Measurements from ENCODE around the gene NKD1.

Gene NKD1

GRCh38 chr16:50602531-50603205 is 54.5 kb downstream of the NKD1 start:
- DNase-seq: no peak

GRCh38 chr16:50603206-50604064 is 55.2 kb downstream of the NKD1 start:
- no peak for DNase-seq

DNA sequence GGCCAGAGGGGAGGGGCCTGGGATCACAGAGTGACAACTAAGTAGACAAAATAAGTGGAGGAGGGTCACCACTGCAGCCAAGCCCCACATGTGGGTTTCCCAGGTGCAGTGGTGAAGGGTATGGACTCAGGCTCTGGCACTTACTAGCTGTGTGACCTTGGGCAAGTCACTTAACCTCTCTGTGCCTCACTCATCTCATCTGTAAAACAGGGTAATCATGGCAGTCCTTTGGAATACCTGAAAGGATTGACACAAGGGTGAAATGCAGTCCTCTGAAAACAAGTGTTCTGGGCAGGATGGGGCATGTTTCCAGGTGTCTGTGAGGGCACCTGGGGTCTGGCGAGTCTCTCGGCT is 55.8 kb downstream of the NKD1 start:
- no peak for DNase-seq

GRCh38 chr16:50604610-50605009 is 56.4 kb downstream of the NKD1 start:
- no peak for DNase-seq

- no peak for DNase-seq
These were observed 57.7 kb downstream of the NKD1 start for GRCh38 chr16:50605733-50606430.

- DNase-seq: no peak
These were observed 58.3 kb downstream of the NKD1 start for GRCh38 chr16:50606431-50607050.

- DNase-seq: no peak
These were observed 58.8 kb downstream of the NKD1 start for GRCh38 chr16:50607051-50607431.

DNA sequence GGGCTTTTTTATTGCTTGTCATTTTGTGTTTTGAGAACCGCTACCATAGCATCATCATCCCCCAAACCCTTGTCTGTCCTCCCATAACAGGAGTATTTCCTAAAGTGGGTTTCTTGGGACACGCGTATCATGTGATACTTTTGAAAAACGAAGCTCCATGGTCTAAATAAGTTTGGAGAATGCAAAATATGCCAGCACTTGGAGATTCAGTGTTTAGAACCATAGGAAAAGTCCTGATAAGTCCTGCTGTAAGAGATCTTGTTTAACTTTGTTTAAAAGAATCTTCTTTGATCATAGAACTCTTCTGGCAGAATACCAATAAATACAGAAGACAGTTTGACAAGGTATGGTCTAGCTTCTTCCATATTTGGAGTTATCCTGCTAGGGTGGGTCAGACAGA is 59.3 kb downstream of the NKD1 start:
- DNase-seq: no peak

DNA sequence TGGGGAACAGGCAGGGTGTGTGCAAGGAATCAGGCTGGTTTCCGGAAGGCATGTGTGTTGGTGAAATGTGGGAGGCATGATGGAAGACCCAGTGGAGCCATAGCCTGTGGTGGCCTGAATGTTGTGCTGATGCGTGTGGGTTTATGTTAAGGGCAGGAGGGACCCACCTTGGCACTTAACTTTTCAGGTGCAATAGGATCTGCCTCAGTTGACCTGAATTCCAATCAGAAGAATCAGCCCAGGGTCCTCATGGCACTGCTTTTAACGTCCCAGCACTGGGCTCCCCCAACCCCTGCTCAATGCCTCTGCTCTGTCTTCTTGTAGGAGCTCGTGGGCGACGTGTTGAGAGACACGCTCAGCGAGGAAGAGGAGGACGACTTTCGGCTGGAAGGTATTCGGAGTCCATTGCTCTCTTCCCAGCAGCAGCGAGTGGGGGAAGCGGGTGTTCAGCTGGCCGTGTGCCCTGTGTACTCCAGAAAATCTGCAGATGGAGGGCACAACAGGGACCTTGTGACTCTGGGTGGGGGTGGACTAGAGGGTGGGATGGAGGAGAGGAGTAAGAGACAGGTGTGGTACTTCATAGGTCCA is 59.9 kb downstream of the NKD1 start:
- DNase-seq: no peak

DNA sequence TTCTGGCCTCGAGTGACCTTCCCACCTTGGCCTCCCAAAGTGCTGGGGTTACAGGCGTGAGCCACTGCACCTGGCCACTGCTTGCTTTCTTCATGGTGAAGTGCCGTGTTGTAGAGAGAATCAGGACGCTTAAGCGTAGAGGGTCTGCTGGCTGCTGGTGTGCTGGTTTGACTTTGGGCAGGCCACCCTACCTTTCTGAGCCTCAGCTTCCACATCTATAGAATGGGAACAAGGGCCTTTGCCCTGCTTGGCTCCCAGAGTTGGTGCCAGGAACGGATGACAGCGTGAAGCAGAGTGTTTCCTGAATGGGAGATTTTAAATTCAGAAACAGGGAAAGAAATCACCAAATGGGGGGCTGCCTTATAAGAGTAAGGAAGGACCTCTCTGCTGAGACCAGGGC is 60.9 kb downstream of the NKD1 start:
- no peak for DNase-seq

- DNase-seq: no peak
These were observed 61.3 kb downstream of the NKD1 start for GRCh38 chr16:50609471-50609870.

DNA sequence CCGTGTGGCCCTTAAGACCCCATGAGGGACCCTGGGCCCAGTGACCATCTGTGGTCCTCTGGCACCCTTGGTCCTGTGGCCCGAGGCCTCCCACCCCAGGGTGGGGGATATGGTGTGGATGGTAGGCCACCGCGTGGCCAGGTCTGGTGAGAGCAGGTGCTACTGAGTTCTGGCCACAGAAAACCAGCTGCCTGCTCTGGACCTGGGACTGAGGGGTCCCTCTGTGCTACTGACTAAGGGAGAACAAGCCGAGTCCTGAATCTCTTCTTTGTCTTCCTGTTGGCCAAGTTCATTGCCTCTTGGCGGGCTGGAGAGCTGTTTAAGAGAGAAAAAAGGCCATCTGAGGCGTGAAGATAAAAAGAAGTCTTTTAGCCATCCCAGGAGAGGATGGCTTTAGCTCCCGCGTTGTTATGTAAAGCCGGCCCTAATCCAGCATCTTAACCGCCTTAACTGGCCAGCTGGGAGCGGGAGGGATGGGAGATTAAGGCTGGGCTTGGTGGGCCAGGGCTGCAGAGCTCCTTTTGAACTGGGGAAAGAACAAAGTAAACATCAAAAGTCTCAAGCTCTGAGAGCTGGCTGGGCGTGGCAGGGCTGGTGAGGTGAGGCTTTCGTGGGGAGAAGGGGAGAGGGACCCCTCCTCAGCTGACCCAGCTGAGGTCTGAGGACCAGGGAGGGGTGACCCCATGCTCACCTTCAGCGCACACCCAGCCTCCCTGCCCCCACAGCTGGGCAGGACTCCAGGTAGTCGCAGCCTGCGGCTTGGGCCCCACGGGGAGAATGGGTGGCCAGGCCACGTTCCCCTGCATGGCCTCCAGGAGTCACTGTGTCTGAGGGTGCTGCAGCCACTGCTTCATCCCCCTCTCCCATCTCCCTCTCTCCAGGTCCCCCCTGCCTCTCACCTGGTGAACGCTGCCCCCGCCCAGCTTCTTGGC is 62.4 kb downstream of the NKD1 start:
- no peak for DNase-seq

GRCh38 chr16:50611332-50611934 is 63.2 kb downstream of the NKD1 start:
- DNase-seq: no peak

DNA sequence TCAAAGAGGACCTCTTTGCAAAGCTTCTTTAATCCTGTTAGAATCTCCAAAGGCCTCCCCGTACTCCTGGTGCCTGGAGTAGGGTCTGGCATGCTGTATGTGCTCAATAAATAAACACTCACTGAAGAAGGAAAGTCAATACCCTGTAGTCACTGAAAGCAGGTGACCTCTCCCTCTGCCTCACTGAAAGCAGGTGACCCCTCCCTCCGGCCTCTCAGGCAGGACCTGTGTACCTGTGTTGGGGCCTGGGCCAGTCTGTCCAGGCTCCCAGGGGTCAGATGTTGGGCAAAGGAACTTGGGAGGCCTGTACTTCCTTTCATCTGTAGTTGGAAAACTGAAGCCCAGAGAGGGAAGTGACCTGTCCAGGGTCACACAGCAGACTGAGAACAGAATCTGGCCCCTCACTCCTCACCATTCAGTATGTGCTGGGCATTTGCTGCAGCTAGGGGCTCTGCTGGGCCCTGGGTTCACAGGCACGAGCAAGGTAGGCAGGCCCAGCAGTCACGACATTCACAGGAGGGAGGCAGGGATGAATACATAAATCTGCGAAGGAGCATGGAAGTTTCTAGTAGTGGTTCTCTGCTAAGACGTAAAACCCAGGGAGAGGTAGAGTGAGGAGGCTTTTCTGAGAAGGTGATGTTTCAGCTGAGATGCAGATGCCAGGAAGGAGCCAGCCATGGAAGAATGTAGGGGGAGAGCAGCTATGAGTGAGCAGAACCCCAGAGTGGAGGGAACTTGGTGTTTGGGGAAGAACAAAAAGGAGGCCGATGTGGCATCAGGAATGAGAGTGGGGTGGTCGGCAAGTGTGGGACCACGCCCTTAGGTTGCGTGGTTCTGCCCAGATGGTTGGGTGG is 64.0 kb downstream of the NKD1 start:
- DNase-seq: no peak

DNA sequence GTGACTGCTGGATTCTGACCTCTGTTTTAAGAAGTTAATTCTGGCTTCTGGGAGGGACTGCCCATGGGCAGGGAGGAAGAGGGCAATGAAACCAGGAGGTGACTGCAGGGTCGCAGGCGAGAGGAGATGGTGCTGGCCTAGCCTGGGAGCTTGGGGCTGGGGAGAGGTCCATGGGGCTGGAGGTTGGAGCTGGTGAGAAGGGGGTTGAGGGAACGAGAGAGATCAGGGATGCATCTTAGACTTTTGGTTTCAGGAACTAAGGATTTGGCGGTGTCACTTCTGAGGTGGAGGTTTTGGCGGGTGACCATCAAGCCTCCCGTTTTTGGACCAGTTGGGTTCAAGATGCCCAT is 64.6 kb downstream of the NKD1 start:
- no peak for DNase-seq

DNA sequence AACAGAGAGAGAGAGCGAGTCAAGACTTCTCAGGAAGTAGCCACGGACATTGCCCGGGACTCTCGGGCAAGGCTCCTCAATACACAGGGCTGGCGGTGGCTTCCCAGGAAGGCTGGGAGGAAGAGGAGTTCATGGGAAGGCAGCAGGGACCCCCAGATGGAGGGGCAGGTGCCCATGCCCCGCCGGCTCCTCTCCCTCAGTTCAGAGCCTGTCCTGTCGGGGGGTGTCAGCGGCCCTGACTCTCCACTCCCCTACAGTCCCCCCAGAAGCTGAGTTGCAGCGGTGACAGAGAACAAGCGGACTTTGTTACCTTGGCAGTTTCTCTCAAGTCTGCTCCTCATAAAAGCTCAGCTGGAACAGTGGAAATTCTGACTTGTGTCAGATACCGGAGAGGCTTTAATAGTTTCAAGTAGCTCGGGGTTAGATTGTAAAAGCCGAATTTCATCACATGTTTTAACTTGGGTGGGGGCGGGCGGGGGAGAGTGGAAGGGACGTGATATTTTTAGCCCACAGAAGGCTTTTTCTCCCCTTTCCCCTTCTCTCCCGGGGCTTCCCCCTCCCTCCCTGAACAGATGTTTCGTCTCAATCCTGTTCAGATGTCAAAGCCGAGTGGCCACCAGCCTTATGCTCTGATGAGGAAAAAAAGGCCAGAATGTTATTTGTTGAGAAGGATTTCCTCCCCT is 65.2 kb downstream of the NKD1 start:
- DNase-seq: no peak

- no peak for DNase-seq
These were observed 65.8 kb downstream of the NKD1 start for GRCh38 chr16:50613964-50614474.

GRCh38 chr16:50614955-50615724 is 66.9 kb downstream of the NKD1 start:
- DNase-seq: no peak

DNA sequence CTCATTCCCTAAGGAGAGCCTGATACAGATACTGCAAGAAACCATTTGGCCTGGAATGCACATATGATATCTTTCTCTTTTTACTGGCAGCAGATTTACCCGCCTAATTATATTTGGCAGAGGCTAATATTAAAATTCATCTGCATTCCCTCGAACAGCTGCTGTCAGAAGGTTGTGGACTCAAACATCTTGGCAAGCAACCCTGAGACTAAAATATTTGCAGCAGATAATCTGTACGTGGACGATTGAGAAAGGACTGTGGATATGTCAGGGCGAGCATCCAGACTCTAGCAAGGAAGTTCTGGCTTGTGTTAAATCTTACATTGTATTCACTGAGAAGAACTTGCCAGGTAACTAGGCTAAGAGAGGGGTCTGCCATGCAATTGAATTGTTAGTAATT is 67.7 kb downstream of the NKD1 start:
- no peak for DNase-seq

Data from KG1 (cell line).